Mammary epithelial cell (primary cell): Measurements from ENCODE around the gene RADIL.

Experiments used
- EZH2 ChIP-seq: IDR thresholded peaks from 2 replicates; pipeline ENCODE4 v1.6.1; 2012; ENCODE audit warnings: low read length, inconsistent platforms, borderline replicate concordance
- TF ChIP-seq, protein P1 (sequence below), 2 donors: IDR thresholded peaks in 1 of 2; conservative IDR thresholded peaks in 1 of 2; 2 replicates each; pipeline ENCODE4 v1.5.1; 2011 to 2012; ENCODE audit warnings: inconsistent platforms in 2 of 2, low read length in 2 of 2, mild to moderate bottlenecking in 2 of 2, control low read depth in 1 of 2, low read depth in 1 of 2; ENCODE audit not compliant: insufficient read depth in 1 of 2; ENCODE audit errors: extremely low read depth in 1 of 2

DNA sequence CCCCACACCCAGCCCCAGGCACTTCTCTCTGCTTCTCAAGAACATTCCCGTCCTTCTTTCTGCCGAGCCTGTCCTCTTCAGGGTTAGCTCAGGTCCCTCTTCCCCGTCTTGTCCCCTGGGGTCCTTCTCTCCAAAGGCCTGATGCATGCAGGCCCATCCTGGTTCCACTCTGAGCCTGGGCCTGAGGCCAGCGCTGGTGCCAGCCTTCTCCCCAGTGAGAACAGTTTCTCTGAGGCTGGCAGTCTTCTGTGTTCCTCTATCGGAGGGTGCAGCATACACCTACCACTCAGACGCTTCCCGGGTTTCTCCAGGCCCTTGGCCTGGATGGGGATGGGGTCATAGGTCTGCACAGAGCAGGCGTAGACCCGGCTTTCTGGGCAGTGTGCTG, 93.4 kb downstream of the RADIL start:
- TF ChIP-seq, protein P1, sequence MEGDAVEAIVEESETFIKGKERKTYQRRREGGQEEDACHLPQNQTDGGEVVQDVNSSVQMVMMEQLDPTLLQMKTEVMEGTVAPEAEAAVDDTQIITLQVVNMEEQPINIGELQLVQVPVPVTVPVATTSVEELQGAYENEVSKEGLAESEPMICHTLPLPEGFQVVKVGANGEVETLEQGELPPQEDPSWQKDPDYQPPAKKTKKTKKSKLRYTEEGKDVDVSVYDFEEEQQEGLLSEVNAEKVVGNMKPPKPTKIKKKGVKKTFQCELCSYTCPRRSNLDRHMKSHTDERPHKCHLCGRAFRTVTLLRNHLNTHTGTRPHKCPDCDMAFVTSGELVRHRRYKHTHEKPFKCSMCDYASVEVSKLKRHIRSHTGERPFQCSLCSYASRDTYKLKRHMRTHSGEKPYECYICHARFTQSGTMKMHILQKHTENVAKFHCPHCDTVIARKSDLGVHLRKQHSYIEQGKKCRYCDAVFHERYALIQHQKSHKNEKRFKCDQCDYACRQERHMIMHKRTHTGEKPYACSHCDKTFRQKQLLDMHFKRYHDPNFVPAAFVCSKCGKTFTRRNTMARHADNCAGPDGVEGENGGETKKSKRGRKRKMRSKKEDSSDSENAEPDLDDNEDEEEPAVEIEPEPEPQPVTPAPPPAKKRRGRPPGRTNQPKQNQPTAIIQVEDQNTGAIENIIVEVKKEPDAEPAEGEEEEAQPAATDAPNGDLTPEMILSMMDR (conservative IDR thresholded peaks at IDR 0.05 in 1 of 2, IDR thresholded peaks at IDR 0.05 in 1 of 2; ENCODE audit: extremely low read depth in 1 of 2, insufficient read depth in 1 of 2, low read depth in 1 of 2, low read length in 2 of 2): no peak
- TF ChIP-seq EZH2: no peak
